GM21717 (cell line): ENCODE results near the gene EXD3.

ENCODE experiments used
- ATAC-seq: cut with Tn5 transposase; IDR thresholded peaks from one replicate; pipeline ENCODE4 v1.9.1; 2021; ENCODE audit warnings: mild to moderate bottlenecking, moderate library complexity; ENCODE audit not compliant: unreplicated experiment

Gene EXD3

DNA sequence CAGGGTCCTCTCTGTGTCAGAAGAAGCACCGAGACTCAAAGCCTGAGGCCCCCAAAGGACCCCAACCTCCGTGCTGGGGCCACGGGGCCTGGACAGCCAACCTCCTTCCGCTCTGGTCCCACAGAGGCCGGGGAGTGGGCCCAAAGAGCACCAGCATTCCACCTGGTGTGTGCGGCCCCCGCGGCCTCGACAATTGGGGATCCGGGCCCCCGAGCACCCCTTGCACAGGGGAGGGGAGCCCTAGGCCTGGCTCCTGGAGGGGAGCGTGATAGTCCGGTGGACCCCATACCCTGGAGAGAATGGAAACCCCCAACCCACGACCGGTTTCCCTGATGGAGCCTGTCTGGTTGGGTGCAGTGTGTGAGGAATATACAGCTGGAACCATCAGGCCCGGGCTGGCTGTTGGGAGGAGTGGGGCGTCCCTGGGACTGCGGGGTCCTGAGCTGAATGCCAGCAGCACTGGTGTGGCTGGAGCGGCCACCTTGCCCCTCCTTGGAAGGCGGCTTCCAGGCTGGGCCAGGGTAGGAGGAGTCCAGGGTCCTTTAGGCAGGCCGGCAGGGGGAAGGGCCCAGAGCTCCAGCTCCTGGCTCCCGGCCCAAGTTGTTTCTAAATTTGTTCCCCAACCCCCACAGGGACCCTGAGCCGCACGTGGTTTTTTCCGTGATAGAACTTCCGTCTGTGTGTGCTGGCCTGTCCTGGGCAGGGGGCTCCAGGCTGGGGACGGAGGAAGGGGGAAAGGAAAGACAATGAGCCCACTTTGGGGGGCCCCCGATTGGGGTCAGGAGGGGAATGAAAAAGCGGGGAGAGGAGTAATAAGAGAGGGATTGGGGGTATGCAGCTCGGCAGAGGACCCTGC is 146.3 kb downstream of the EXD3 start:
- no peak for ATAC-seq

DNA sequence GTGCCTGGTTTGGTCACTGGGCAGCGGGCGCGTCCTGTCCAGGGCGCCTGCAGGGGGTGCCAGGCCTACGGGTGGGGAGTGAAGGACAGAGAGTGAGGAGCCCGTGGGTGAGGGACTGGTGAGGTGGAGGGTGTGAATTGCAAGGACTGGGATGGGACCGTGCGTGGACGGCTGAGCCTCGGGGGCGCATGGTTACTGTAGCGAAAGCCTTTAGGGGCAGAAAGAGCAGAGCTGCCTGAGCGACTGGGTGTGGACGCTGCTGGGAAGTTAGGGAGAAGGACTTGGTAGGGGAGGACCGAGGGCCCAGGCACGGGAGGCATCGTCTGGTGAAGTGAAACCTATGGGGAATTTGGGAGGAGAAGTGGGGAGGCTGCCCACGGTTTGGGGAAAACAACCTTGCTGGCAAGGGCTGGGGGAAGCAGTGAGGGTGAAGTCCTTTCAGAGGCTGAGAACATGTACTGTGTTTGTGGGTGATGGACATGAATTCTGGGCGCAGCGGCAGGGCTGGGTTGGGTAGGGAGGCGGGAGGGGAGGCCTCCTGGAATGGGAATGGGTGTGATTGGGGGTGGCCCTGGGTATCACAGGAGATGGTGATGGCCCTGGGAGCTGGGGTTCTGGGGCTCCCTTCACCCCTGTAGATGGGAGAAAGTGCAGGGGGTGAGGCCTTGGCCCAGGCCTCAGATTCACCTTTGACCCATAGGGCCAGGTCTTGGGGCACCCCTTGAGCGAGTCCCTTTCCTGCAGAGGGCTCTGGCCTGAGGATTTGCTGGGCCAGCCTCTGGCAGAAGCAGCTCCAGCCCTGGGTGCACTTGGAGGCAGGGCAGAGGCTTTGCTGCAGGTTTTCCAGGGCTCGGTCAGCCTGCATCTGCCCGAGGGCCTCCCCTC is 147.1 kb downstream of the EXD3 start:
- no peak for ATAC-seq

DNA sequence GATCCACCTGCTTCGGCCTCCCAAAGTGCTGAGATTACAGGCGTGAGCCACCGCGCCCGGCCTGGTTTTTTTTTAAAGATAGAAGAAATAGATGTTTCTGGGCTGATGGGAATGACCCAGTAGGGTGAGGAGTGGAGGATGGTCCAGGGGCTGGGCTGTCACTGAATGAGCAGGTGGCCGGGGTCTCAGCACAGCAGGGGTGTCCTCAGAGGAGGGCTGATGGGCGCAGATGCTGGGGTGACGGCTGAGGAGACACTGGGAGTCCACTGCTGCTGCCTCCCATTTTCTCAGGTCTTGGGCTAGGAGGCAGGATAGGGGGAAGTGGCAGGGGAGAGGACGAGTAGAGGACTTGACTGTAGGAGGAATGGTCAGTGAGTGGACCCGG is 147.8 kb downstream of the EXD3 start:
- no peak for ATAC-seq

DNA sequence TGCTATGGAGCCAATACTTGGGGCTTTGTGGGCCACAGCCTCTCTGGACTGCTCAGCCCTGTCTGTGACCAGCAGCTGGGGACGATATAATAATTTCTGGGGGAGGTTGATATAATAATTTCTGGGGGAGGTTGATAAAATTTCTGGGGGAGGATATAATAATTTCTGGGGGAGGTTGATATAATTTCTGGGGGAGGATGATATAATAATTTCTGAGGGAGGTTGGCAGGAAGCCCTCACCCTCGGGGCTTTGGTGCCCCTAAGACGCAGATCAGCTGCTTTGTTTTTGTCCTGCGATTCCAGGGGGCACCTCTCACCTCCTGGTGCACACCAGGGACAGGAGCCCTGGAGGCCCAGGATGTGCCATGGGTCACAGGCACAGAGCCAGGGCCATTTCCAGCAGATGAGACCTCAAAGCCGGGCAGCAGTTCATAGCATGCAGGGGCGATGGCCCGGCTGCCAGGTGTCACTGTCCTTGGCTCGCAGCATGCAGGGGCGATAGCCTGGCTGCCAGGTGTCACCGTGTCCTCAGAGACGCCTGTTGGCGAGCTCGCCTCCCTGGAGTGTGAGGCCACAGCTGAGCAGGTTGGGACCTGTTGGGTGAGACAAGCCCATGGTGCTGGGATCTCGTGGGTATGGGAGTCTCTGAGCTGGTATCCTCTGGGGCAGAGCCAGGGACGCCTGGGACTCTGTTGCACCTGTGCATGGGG is 149.2 kb downstream of the EXD3 start:
- no peak for ATAC-seq

DNA sequence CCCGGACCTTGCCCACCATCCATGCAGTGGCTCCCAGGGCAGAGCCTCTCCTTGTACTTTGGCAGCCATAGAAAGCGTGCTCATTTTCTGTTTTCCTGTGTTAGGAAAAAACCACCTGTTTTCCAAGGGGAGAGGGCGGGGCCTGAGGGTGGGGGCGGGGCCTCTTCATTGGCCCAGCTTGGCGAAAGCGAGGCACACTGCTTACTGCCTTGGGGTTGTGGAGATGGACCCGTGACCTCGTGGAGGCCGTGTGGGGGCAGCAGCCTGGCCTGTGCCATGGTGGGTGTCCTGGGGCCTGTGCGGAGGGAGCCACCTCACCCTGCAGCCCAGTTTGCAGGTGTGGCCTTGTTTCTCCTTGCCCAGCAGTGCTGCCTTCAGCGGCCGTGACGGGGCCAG is 149.9 kb downstream of the EXD3 start:
- ATAC-seq = no peak

DNA sequence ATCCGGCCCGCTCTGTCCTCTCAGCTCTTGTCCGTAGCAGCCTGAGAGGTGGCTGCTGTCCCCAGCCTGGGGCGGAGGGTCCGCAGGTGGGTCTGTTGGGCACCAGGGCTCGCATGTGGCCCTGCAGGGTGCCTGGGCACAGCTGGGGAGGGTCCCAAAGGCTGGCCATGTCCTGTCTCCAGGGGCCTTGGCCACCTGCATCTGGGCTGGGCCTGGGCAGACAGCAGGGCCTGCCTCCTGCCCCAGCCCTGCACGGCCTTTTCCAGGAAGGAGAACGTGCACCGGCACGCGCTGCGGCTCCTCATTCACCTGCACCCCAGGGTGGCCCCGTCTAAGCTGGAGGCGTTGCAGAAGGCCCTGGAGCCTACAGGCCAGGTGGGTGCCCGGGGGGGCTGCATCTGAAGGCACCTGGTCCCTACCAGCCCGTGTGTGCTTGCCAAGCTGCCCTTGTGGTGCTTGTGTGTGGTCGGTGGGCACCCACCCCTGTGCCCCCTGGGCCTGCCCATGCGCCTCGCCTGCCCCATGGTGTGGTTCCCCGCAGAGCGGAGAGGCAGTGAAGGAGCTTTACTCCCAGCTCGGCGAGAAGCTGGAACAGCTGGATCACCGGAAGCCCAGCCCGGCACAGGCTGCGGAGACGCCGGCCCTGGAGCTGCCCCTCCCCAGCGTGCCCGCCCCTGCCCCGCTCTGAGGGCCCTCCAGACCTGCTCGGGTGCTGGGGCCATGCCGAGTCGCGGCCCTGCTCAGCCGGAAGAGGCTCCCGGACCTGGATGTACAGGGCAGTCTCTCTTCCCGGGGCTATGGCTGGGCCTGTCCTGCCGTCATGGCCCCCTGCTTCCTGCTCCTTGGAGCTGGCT is 150.5 kb downstream of the EXD3 start:
- no peak for ATAC-seq

DNA sequence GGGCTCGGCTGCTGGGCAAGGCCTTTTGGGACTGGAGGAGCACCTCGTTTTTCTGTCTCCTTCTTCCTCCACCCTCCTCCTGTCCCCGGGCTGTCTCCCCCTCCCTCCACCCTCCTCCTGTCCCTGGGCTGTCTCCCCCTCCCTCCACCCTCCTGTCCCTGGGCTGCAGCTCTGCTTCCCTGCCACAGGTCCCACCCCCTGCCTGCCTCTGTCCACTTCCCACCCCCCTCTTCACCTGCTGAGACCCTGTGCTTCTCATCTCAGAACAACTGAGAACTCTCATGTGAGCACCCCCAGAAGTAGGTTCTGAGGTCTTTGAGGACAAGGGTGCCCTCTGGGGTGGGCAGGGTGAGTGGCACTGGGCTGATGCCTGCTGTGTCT is 151.3 kb downstream of the EXD3 start:
- ATAC-seq = no peak

DNA sequence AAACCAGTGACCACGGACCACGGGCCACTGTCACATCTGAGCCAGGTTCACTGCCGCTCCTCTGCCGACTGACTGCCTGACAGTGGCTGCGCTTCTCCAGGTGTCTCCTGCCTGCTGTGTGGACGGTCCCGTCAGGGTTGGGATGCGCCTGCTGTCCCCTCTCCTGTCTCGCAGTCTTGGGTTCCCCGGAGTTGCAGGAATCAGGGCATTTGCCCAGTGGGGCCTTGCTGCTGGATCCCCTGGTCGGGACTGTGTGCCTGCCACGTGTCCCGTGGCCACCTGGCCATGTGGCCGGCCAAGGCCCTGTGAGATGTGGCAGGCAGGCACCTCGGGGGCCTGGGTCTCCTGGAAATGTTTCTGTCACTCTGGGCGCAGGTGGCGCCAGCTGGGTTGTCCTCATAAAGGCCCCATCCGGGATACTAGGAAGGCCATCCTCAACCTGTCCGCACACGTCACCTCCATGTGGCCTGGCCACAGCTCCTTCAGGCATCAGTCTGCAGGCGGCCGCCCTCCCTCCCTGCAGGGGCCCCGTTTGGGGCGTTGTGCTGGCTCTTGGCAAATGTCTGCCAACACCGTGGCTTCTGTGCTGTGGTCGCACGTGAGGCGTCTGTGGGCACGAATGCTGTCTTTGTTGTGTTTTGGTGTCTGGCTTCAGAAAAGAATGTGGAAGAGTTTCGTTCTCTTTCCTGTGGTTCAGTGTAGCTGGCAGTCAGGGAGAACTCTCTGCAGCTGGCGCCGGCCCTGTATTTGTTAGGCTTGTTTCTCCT is 151.8 kb downstream of the EXD3 start:
- ATAC-seq = no peak

DNA sequence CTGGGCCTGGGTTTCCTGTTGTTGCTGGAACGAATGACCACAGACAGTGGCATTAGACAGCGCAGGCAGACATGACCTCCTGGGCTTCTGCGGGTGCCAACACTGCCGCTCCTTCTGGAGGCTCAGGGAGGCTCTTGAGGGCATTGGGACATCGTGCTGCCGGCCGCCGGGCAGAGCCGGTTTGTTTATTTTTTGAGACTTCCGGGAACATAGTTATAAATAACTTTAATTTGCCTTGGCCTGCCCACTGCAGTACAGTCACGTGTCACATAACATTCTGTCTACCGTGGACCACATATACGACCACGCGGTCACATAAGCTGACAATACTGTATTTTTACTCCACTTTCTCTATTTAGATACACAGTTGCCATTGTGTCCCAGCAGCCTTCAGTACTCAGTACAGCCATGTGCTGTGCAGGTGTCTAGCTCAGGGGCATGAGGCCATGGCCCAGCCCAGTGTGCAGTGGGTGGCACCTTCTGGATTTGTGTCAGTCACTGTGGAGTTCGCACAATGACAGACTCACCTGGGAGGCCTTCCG is 153.7 kb downstream of the EXD3 start:
- ATAC-seq = no peak

DNA sequence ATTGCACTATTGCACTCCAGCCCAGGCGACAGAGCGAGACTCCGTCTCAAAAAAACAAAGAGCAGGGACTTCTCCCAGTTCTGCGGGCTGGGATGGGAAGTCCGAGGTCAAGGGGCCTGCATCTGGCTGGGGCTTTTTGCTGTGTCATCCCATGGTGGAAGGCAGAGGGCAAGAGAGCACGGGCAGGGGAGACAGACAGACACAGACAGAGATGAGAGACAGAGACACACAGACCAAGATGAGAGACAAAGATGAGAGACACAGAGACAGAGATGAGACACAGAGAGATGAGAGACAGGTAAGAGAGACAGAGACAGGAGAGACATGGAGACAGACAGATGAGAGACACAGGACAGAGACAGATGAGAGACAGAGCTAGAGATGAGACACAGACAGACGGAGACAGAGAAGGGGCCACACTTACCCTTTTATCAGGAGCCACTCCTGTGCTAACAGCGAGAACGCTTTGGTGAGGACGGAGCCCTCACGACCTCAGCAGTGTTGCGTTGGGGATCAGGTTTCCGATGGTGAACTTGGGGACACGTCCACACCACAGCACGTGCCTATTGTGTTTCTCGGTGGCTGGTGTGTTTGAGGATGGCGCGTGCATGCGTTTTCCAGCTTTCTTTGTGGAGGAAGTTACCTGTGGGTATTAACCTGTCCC is 154.3 kb downstream of the EXD3 start:
- no peak for ATAC-seq

DNA sequence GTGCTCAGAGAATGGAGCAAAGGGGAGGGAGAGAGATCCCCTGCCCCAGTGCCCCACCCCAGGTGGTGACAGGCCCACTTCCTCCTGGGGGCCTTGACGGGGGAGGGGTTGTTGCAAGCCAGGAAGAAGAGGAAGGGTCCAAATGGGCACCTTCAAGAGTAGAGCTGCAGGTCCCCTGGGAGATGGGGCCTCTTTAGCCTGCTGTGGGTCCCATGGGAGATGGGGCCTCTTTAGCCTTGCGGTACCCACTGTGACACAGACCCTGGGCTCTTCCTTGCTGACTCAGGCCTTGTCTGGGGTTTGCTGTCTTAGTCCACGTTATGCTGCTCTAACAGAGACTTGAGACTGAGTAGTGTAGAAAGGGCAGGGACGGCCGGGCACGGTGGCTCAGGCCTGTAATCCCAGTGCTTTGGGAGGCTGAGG is 155.0 kb downstream of the EXD3 start:
- ATAC-seq = no peak

DNA sequence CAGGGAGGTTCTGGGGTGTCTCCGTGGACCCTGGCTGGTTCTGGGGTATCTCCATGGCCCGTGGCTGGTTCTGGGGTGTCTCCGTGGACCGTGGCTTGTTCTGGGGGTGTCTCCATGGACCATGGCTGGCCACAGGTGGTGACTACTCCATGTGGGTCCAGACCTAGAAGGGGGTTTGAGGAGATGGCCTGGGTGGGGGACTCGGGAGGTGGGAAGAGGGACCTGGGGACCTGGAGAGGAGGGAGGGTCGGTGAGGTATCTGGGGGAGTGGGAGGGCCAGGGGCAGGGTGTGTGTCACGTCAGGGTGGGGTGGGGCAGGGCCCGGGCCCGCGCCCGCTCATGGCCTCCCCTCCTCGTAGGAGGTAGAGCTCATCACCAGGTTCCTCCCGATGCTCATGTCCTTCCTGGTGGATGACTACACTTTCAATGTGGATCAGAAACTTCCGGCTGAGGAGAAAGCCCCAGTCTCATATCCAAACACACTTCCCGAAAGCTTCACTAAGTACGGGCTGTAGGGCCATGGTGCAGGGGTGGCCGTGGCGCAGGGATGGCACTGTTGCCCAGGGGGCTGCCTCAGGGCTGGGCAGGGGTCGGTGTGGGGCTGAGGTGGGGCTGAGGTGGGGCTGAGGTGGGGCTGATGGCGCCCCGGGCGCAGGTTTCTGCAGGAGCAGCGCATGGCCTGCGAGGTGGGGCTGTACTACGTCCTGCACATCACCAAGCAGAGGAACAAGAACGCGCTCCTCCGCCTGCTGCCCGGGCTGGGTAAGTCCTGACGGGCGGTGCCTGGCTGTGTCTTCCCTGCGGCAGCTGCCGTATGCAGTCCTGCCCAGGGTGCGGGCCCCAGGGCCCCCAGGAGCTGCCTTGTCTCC is 156.1 kb downstream of the EXD3 start:
- no peak for ATAC-seq

DNA sequence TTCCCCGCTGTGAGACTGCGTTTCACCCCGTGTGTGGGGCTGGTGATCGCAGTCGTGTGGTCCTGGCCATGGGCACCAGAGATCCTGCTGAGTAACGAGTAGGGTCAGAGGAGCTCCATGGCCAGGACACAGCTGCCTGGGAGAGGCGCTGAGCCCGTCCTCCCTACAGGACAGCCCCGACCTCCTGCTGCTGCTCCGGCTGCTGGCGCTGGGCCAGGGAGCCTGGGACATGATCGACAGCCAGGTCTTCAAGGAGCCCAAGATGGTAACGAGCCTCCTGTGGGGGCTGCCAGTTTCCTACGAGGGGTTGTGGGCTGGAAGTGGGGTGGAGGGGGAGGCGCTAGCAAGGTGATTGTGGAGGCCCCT is 156.8 kb downstream of the EXD3 start:
- no peak for ATAC-seq

DNA sequence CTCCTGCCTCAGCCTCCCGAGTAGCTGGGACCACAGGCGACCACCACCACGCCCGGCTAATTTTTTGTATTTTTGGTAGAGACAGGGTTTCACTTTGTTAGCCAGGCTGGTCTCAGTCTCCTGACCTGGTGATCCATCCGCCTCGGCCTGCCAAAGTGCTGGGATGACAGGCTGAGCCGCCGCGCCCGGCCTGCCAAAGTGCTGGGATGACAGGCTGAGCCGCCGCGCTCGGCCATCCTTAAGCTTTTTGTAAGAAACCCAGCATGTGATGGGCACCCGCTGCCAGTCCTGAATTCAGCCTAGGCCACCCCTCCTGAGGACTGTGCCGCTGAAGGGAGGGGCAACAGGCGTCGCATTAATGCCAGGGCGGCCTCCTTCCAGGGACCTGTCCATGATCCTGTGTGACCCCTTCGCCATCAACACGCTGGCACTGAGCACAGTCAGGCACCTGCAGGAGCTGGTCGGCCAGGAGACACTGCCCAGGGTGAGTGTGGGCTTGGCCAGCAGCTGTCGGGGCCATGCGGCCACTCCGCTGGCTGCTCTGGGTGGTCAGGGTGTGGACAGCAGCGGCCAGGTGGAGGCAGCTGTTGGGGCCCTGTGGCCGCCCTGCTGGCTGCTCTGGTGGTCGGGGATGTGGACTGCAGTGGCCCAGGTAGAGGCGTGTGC is 157.3 kb downstream of the EXD3 start:
- ATAC-seq = no peak

DNA sequence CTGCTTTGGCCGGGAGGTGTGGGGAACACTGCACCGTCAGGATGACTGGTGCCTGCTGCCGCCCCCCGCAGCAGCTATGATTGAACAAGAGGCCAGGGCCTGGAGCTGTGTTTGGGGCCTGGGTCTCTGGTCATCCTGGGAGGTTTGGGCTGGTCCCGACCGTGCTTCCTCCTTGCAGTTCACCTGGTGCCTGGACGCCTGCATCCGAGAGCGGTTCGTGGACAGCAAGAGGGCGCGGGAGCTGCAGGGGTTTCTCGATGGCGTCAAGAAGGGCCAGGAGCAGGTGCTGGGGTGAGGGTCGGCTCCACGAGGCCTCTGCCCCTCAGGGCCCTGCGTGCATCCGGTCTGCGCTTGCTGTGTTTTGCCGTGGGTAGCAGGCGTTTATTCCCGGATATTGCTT is 158.9 kb downstream of the EXD3 start:
- ATAC-seq = no peak

DNA sequence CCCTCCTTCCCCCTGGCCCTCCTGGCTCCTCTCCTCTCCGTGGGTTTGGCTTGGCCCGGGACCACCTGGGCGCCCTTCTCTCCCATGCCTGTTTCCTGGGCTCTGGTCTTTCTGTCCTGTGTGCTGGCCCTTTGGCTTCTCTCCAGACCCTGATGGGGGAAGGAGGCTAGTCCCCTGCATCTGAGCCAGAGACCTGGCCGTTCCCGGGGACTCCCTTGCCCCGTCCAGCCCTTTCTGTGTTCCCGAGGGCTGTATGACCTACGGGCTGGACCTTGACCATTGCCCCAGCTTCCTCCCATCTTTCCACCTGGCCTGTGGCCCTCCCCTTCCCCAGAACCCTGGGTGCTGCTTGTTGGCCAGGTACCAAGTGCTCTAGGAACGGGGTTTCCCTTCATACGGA is 159.5 kb downstream of the EXD3 start:
- ATAC-seq = no peak

DNA sequence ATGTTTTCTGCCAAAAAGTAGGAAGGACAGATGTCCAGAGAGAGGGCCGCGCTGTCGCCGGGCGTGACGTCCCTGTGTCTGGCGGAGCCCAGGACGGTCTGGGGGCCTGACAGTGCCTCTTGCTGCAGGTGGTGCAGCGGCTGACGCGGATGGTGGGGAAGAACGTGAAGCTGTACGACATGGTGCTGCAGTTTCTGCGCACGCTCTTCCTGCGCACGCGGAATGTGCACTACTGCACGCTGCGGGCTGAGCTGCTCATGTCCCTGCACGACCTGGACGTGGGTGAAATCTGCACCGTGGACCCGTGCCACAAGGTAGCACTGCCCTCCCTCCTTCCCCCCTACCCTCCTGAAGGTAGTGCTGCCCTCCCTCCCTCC is 160.1 kb downstream of the EXD3 start:
- no peak for ATAC-seq
